22Rv1 (cell line): ENCODE data around the gene HEPACAM2.

ENCODE experiments used
- CTCF ChIP-seq: fragments of 450-650 bp; IDR thresholded peaks from 2 replicates; pipeline ENCODE4 v1.5.1; 2017; ENCODE audit warnings: mild to moderate bottlenecking
- ZFX ChIP-seq: fragments of 450-650 bp; IDR thresholded peaks from 2 replicates; pipeline ENCODE4 v1.6.1; 2017; ENCODE audit warnings: antibody characterized with exemption, borderline replicate concordance

GRCh38 chr7:93202594-93203250 lies 23.5 kb downstream of the HEPACAM2 start:
- TF ChIP-seq CTCF (no peak), ZFX (no peak)
